Activated CD4-positive, CD25-positive, alpha-beta regulatory T cell treated with anti-CD3 and anti-CD28 coated beads, Interleukin-2, amount 50 U/mL, for 16 hours (primary cell): ENCODE data around the gene R3HDM4.
A peak's percentile ranks its signal among the peaks of the same experiment; 100 is the strongest.
"Not testable (repeated sequence)": the region's sequence is repeated elsewhere in the genome, so short reads cannot be mapped to it uniquely, and the experiment has no call there.

Experiments used
- DNase-seq: peaks from one replicate; pipeline ENCODE4 v3.0.0-alpha.2; 2020; ENCODE audit warnings: low read depth, low spot score

The R3HDM4 gene

GRCh38 chr19:892894-893689, 19.9 kb downstream of the R3HDM4 start, which contains the start of the genes MED16 and RNU6-9:
TSS of gene MED16 (minus strand) at chr19:893187. CDS start at chr19:891131, 2,056 bp downstream.
TSS of gene RNU6-9 (plus strand) at chr19:893484.
- peak; percentile 79 for DNase-seq

GRCh38 chr19:892243-892893, 20.7 kb downstream of the R3HDM4 start:
- DNase-seq = no peak

GRCh38 chr19:891421-892200, 21.4 kb downstream of the R3HDM4 start:
- not testable (repeated sequence) for DNase-seq

GRCh38 chr19:890831-891230, 22.2 kb downstream of the R3HDM4 start:
- DNase-seq = no peak

- DNase-seq = no peak
These were observed 23.2 kb downstream of the R3HDM4 start for GRCh38 chr19:889662-890295.

DNA sequence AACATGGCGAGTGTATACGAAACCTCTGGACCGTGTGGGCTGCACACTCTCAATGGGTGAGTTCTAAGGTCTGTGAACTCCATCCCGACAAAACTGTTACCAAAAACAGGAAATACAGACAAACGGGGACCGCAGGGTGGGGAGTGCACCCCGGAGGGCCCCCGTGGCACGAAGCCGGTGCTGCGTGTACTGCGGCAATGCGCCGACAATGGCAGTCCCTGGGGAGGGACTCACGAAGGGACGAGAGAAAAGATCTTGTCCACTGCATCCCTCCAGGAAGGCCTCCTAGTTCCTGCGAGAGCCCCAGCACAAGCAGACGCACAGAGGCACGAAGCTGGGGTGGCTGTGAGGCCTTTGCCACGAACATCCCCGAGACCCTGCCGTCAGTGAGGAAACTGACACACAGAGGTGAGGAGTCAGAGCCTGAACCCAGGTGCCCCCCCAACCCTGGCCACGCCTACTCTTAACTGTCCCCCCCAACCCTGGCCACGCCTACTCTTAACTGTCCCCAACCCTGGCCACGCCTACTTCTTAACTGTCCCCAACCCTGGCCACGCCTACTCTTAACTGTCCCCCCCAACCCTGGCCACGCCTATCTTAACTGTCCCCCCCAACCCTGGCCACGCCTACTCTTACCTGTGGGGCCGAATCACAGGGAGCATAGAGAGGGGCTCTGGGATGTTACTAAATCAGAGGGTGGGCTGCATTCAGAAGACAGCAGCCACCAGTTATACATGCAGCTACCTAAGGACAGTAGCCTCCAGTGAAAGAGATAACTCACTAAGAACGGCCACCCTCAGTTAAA, 24.2 kb downstream of the R3HDM4 start:
- peak; percentile 41 for DNase-seq

- no peak for DNase-seq
These were observed 25.4 kb downstream of the R3HDM4 start for GRCh38 chr19:887599-887998.

DNA sequence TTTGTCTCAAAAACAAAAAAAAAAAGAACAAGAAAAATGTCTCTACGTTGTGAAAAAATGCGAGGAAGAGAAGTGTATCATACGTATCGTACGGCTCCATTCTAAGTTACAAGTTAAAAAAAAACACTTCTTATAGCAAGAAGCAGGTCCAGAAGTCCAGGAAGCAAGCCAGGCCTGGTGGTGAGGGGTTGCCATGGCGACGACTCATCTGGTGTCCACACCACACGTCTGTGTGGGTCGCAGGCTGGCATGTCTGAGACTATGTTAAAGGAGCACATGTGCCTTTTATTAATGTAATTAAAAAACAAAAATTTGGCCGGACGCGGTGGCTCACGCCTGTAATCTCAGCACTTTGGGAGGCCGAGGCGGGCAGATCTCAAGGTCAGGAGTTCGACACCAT, 25.9 kb downstream of the R3HDM4 start:
- DNase-seq = no peak

DNA sequence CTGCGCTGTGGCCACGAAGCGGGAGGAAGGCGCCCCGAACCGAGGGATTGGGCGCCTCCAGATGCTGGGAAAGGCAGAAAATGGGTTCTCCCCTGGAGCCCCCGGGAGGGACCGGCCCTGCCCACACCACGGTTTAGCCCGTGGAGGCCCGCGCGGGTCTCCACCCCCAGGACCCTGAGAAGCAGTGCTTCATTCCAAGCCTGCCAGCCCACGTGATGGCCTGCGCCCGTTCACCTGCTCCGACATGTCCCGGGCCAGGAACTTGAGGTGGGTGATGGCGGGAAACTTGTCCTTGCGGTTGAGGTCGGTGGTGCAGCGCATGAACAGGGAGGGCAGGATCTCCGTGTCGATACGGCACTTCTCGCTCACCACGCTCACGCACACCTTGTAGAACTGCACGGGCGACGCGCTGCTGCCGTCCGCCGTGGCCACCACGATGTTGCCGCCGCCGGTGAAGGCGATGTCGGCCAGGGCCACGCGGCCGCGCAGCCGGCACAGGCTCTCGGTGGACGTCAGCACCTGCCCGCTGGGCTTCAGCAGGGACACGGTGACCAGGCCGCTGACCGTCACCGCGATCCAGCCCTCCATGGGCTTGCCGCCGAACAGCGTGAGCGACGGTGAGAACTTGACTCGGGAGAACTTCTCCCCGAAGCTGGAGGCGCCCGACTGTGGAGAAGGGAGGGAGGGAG, 27.3 kb downstream of the R3HDM4 start:
- DNase-seq = no peak

DNA sequence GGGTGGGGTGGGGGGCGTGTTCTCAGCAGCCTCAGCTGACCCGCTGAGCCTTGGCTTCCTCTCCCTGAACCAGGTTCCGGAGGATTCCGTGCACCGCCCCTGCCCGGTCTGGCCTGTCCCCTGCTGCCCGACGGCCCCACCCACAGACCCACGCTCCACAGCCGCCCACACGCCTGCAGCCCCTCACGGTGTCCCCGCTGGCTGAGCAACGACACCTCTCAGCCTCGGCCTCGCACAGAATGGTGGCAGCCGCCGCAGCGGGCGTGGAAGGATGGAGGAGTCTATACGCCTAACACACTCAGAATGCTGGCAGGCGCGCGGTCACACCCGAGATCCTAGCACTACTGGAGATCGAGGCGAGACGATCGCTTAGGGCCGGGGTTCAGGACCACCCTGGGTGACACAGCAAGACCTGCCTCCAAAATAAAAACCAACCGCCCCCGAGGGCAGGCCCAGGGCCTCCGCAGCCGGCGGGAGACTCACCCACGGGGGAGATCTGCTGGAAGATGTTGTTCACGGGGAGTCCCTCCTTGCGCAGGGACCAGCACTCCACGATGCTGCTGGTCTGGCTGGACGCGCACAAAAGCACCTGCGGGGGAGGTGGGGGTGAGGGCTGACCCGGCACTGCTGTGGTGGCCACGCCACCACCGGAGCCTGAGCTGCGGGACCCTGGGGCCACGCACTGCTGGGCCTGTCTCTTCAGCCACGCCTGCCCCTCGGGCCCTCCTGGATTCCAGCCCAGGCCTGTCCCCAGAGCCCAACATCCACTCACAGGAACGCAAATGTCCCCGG, 28.4 kb downstream of the R3HDM4 start:
- no peak for DNase-seq

GRCh38 chr19:883661-884211, 29.3 kb downstream of the R3HDM4 start:
- no peak for DNase-seq

GRCh38 chr19:882871-883497, 30.0 kb downstream of the R3HDM4 start:
- DNase-seq = no peak

- DNase-seq = no peak
These were observed 31.5 kb downstream of the R3HDM4 start for GRCh38 chr19:881385-882071.

DNA sequence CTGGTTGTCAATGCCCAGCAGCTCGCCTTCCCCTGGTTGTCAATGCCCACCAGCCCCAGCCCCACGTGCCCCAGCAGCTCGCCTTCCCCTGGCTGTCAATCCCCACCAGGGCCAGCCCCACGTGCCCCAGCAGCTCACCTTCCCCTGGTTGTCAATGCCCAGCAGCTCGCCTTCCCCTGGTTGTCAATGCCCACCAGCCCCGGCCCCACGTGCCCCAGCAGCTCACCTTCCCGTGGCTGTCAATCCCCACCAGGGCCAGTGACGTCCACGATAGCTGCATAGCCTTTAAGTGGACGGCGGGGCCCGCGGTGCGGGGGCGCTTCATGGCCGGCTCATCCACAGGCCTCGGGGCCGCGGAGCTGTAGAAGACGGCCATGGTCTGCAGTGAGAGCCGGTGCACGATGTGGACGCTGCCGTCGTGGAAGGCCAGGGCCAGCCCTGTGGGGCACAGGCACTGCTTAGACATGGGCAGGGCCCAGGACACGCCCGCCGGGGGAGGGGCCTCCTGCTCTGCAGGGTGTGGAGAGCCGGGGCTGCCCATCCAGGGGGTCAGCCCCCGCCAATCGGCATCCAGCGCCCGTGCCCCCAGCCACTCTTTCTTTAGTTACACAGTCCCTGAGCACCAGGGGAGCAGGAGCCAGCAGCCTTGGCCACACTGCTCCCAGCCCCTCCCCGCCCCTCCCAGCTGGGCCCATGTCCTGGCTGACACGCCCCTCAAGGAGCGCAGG, 33.1 kb downstream of the R3HDM4 start:
- DNase-seq = no peak

DNA sequence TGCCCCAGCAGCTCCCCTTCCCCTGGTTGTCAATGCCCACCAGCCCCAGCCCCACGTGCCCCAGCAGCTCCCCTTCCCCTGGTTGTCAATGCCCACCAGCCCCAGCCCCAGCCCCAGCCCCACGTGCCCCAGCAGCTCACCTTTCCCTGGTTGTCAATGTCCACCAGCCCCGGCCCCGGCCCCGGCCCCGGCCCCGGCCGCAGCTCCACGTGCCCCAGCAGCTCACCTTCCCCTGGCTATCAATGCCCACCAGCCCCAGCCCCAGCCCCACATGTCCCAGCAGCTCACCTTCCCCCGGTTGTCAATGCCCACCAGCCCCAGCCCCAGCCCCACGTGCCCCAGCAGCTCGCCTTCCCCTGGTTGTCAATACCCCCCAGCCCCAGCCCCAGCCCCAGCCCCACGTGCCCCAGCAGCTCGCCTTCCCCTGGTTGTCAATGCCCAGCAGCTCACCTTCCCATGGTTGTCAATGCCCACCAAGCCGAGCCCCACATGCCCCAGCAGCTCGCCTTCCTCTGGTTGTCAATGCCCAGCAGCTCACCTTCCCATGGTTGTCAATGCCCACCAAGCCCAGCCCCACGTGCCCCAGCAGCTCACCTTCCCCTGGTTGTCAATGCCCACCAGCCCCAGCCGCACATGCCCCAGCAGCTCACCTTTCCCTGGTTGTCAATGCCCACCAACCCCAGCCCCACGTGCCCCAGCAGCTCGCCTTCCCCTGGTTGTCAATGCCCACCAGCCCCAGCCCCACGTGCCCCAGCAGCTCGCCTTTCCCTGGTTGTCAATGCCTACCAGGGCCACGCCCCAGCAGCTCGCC, 34.1 kb downstream of the R3HDM4 start:
- DNase-seq = not testable (repeated sequence)

GRCh38 chr19:877992-878660, 34.9 kb downstream of the R3HDM4 start:
- not testable (repeated sequence) for DNase-seq
